ENCODE results near the gene WDR33. TPM values are rescaled to one million over a fixed set of nuclear protein-coding genes. Genes with fewer than 3 reads are reported as not detected.
A peak's percentile ranks its signal among the peaks of the same experiment; 100 is the strongest.
"Not testable (repeated sequence)": the region's sequence is repeated elsewhere in the genome, so short reads cannot be mapped to it uniquely, and the experiment has no call there.

The WDR33 gene
- total RNA-seq, 1 experiment from 2014 or later = 61.1 TPM

DNA sequence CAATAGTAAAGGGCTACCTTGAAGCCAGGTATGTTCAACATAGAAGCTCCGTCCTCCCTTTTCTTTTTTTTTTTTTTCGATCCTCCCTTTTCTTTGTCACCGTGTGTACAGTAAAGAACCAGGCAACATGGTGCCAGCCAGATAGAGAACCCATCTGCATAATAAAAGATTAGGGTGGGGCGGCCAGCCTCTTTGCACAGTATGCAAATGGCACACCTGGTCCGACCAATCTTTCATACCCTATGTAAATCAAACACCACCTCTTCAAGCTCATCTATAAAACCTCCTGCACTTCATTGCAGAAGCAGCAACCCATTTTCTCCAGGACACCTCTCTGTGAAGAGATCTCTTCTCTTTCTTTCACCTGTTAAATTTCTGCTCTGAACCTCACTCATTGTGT, 7.3 kb upstream of the WDR33 start:
- no TSS peak for BruUV-seq (replicated peaks)
- peaks cover 57% of the 10 kb centered on the region for H3K27me3 Mint-ChIP-seq (ENCODE audit: unreplicated experiment)
- H3K4me1 Mint-ChIP-seq (ENCODE audit: low read depth, unreplicated experiment) = no peaks in the 10 kb centered on the region
- no peaks in the 10 kb centered on the region for H3K36me3 Mint-ChIP-seq (ENCODE audit: insufficient read depth, unreplicated experiment)
- DNase-seq = no peak
- no peak overlapping the region for H3K4me3 Mint-ChIP-seq (ENCODE audit: low read depth, unreplicated experiment)
- CTCF ChIA-PET = no interaction called here
- no peak overlapping the region for H3K27ac Mint-ChIP-seq (ENCODE audit: unreplicated experiment)
- peaks cover 6% of the 10 kb centered on the region for H3K9me3 Mint-ChIP-seq (ENCODE audit: low read depth, unreplicated experiment)
- TF ChIP-seq CTCF (IDR thresholded peaks at IDR 0.05; ENCODE audit: unreplicated experiment) = no peak
- intact Hi-C loops (cut with micrococcal nuclease; ENCODE audit: unreplicated experiment) = no loop called here

DNA sequence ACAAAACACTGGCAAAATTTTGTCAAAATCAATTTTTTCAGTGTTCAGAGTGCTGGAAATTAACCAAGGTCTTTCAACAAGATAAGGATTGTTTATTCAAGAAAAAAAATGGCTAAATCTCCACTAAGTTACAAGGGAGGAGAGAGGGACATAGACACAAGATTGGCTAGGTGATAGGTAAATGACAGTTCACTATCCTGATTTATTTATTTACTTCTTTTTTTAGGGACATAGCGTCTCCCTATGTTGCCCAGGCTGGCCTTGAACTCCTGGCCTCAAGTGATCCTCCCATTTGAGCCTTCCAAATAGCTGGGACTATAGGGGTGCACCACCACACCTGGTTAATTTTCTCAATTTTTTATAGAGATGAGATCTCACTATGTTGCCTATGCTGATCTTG, 3.7 kb upstream of the WDR33 start:
- Mint-ChIP-seq H3K27me3 (ENCODE audit: unreplicated experiment) (peaks cover 31% of the 10 kb centered on the region), H3K4me1 (ENCODE audit: low read depth, unreplicated experiment) (no peaks in the 10 kb centered on the region), H3K27ac (ENCODE audit: unreplicated experiment) (no peak overlapping the region), H3K36me3 (ENCODE audit: insufficient read depth, unreplicated experiment) (peaks cover 20% of the 10 kb centered on the region), H3K9me3 (ENCODE audit: low read depth, unreplicated experiment) (peaks cover 3% of the 10 kb centered on the region), H3K4me3 (ENCODE audit: low read depth, unreplicated experiment) (no peak overlapping the region)
- no TSS peak for BruUV-seq (replicated peaks)
- intact Hi-C loops (cut with micrococcal nuclease; ENCODE audit: unreplicated experiment) = no loop called here
- TF ChIP-seq CTCF (IDR thresholded peaks at IDR 0.05; ENCODE audit: unreplicated experiment) = no peak
- CTCF ChIA-PET = interaction anchor here (0.7 kb wide), 1 partner anchor 43 kb away, joined by 7 read pairs; no protein-coding TSS in a partner anchor
- DNase-seq = no peak

DNA sequence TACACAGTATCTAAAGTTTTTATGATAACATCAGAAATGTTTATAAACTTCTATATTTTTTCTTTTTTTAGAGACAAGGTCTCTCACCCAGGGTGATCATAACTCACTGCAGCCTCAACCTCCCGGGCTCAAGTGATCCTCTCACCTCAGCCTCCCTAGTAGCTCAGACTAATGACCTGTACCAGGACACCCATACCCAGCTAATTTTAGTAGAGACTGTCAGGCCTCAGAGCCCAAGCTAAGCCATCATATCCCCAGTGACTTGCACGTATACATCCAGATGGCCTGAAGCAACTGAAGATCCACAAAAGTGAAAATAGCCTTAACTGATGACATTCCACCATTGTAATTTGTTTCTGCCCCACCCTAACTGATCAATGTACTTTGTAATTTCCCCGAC, 1.5 kb upstream of the WDR33 start:
- BruUV-seq (replicated peaks); DNase-seq; H3K9me3 Mint-ChIP-seq (ENCODE audit: low read depth, unreplicated experiment); H3K27ac Mint-ChIP-seq (ENCODE audit: unreplicated experiment); H3K4me1 Mint-ChIP-seq (ENCODE audit: low read depth, unreplicated experiment); H3K27me3 Mint-ChIP-seq (ENCODE audit: unreplicated experiment); intact Hi-C loops (cut with micrococcal nuclease; ENCODE audit: unreplicated experiment); CTCF ChIA-PET: not testable (repeated sequence)
- Mint-ChIP-seq H3K36me3 (ENCODE audit: insufficient read depth, unreplicated experiment) (peaks cover 31% of the 10 kb centered on the region), H3K4me3 (ENCODE audit: low read depth, unreplicated experiment) (peak overlapping the region; percentile 99)

DNA sequence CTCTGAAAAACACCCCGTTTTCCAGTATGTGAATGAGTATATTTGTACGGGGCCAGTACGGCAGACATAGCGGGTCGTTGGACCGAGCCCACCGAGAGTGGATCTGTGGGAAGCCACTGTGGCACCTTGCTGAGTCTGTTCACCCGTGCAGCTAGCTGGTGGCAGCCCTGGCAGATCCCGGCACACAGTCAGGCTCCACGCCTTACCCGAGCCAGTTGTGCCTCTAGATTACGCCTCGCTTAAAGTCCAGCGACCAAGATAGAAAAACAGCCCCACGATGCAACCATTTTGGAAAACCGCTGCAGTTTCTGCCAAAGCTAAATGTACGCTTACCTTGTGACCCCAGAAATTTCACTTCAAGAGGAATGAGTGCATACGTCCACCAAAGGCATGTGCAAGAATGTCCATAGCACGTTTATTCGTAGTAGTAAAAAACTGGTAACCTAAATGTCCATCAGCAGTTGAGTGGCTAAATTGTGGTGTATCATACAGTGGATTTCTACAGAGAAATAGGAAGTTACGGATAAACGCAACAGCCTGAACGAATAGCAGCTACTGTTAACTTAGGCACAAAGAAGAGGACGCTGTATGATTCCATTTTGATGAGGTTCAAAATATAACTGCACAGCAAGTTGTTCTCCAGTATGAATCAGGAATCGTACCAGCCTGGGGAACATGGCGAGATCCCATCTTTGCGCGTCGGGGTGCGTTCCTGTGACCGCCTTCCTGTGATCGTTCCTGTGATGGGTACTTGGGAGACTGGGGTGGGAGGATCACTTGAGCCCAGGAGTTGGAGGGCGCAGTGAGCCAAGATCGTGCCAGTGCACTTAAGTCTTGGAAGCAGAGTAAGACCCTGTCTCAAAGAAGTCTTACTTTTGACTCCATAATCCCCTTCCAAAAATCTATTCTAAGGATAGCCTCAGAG, 688 bp upstream of the WDR33 start:
- Mint-ChIP-seq H3K4me3 (ENCODE audit: low read depth, unreplicated experiment) (peak overlapping the region; percentile 99), H3K9me3 (ENCODE audit: low read depth, unreplicated experiment) (no peaks in the 10 kb centered on the region), H3K27me3 (ENCODE audit: unreplicated experiment) (peaks cover 1% of the 10 kb centered on the region), H3K4me1 (ENCODE audit: low read depth, unreplicated experiment) (peaks cover 16% of the 10 kb centered on the region), H3K27ac (ENCODE audit: unreplicated experiment) (peak overlapping the region; percentile 99), H3K36me3 (ENCODE audit: insufficient read depth, unreplicated experiment) (peaks cover 31% of the 10 kb centered on the region)
- no peak for DNase-seq
- intact Hi-C loops (cut with micrococcal nuclease; ENCODE audit: unreplicated experiment) = no loop called here
- TSS peak; percentile 96 for BruUV-seq (replicated peaks)
- CTCF ChIA-PET = interaction anchor here (1.0 kb wide), 1 partner anchor 221 kb away, joined by 4 read pairs; no protein-coding TSS in a partner anchor
- no peak for TF ChIP-seq CTCF (IDR thresholded peaks at IDR 0.05; ENCODE audit: unreplicated experiment)

- intact Hi-C loops (cut with micrococcal nuclease; ENCODE audit: unreplicated experiment) = no loop called here
- Mint-ChIP-seq H3K36me3 (ENCODE audit: insufficient read depth, unreplicated experiment) (peaks cover 38% of the 10 kb centered on the region), H3K4me3 (ENCODE audit: low read depth, unreplicated experiment) (peak overlapping the region; percentile 99), H3K4me1 (ENCODE audit: low read depth, unreplicated experiment) (peaks cover 22% of the 10 kb centered on the region), H3K9me3 (ENCODE audit: low read depth, unreplicated experiment) (no peaks in the 10 kb centered on the region), H3K27me3 (ENCODE audit: unreplicated experiment) (no peaks in the 10 kb centered on the region), H3K27ac (ENCODE audit: unreplicated experiment) (peak overlapping the region; percentile 99)
- no TSS peak for BruUV-seq (replicated peaks)
- CTCF ChIA-PET = interaction anchor here (0.5 kb wide), 1 partner anchor 37 kb away, joined by 4 read pairs; no protein-coding TSS in a partner anchor
- peak; percentile 22 for DNase-seq
- TF ChIP-seq CTCF (IDR thresholded peaks at IDR 0.05; ENCODE audit: unreplicated experiment) = no peak
These were observed 784 bp downstream of the WDR33 start for GRCh38 chr2:127810156-127810618.
